Psoas muscle (tissue), 8 donors: ENCODE measurements around the gene NFE2L2. TPM values are rescaled to one million over a fixed set of nuclear protein-coding genes. Genes with fewer than 3 reads are reported as not detected.
"Not testable (repeated sequence)": the region's sequence is repeated elsewhere in the genome, so short reads cannot be mapped to it uniquely, and the experiment has no call there.

Source experiments
- ATAC-seq, 4 donors: fragments of 200-7000 bp; cut with Tn5 transposase; one replicate each; pipeline ENCODE4 v1.9.1; 2020; ENCODE audit warnings: moderate library complexity in 3 of 4, mild to moderate bottlenecking in 2 of 4
- DNase-seq, 2 donors: peaks; one replicate each; pipeline ENCODE4 v3.0.0-alpha.2; 2020
- H3K27ac ChIP-seq: fragments of 200-600 bp; one replicate; pipeline ENCODE4 v1.8.0; 2022
- H3K27me3 ChIP-seq, 3 donors: fragments of 200-600 bp in 1 of 3; one replicate each; pipeline versions ENCODE4 v1.6.1 to v1.8.0; 2013 to 2022; ENCODE audit warnings: low read length in 2 of 3, mild to moderate bottlenecking in 2 of 3, moderate library complexity in 1 of 3; ENCODE audit not compliant: insufficient read depth in 3 of 3
- H3K36me3 ChIP-seq, 2 donors: fragments of 200-600 bp in 1 of 2; one replicate each; pipeline versions ENCODE4 v1.6.1 to v1.8.0; 2013 to 2022; ENCODE audit warnings: low read depth in 1 of 2, mild to moderate bottlenecking in 1 of 2, moderate library complexity in 1 of 2; ENCODE audit not compliant: insufficient read depth in 1 of 2
- H3K4me1 ChIP-seq: fragments of 200-600 bp; one replicate; pipeline ENCODE4 v1.8.0; 2022
- H3K4me3 ChIP-seq: fragments of 200-600 bp; one replicate; pipeline ENCODE4 v1.8.0; 2022; ENCODE audit warnings: mild to moderate bottlenecking
- H3K9me3 ChIP-seq: fragments of 200-600 bp; one replicate; pipeline ENCODE4 v1.8.0; 2022
- CTCF ChIP-seq: fragments of 200-600 bp; IDR thresholded peaks from one replicate; pipeline ENCODE4 v1.8.0; 2022; ENCODE audit warnings: antibody characterized with exemption
- WGBS, 3 donors: extraction: QIAGEN DNeasy Blood & Tissue Kit; methylation state at CpG; one replicate each; pipeline versions ENCODE4 v1.1.6 to v1.1.7; 2013; 5-methylcytosine and 5-hydroxymethylcytosine counted together
- intact Hi-C, 2 donors: fragments of 100-400 bp; cut with DNase I; formaldehyde crosslinking; loops; one replicate each; pipeline versions ENCODE4 v1.11.0 to v1.14.2; 2022
- polyA plus RNA-seq, 3 donors: library from polyadenylated mRNA; stranded (reverse); fragments of 200-250 nt; gene quantifications; one replicate each; pipeline ENCODE4 v1.2.3, GENCODE V29; 2013
- total RNA-seq, 4 donors: library from RNA; stranded (reverse); fragmentation: NEBNext Ultra II Directional in 2 of 4; extraction: Animal tissue kit (Norgen Biotek cat#: 25700) in 2 of 4; gene quantifications; one replicate each; pipeline versions ENCODE4 v1.2.1 to v1.2.4, GENCODE V29; 2021 to 2023
- donor health status: healthy with polysubstance abuse.
- donor health status: DM: no; HTN: no; CAD: no; lungs with moderate emphysema.
- donor health status: Bipolar disorder and iron deficiency.
- donor health status: healthy.
- donor health status: DM: yes; HTN: yes; CAD: no.
- donor health status: DM: no; HTN: no; CAD: no.
- donor health status: DM: no; HTN: no; CAD: no.
- donor health status: DM: yes; HTN: yes; CAD: no.

NFE2L2 gene
- total and polyA plus RNA-seq, 7 donors, result 42.4 to 127 (median 56.6) TPM

- Histone ChIP-seq H3K9me3 (no peaks in the 10 kb centered on the region), H3K27me3 (no peaks in the 10 kb centered on the region), H3K27ac (no peak overlapping the region), H3K4me1 (peaks cover 27% of the 10 kb centered on the region), H3K36me3 (no peaks in the 10 kb centered on the region), H3K4me3 (no peak overlapping the region)
- intact Hi-C loops, result no loop called here
- no peak for TF ChIP-seq CTCF
- 64 to 88% (median 80%) methylated on average over 4 of the region's 4 CpGs for WGBS, 3 donors
- peak in 3 of 4 donors; percentile 37 to 53 (median 43) for ATAC-seq
- DNase-seq, result no peak
Measured at GRCh38 chr2:177270531-177270930, 6.0 kb upstream of the NFE2L2 start.

- Histone ChIP-seq H3K9me3 (no peaks in the 10 kb centered on the region), H3K27ac (no peak overlapping the region), H3K4me1 (peaks cover 17% of the 10 kb centered on the region), H3K4me3 (no peak overlapping the region), H3K36me3 (no peaks in the 10 kb centered on the region), H3K27me3 (no peaks in the 10 kb centered on the region)
- ATAC-seq (no peak), DNase-seq (no peak)
- 97 to 98% (median 97%) methylated on average over 7 of the region's 7 CpGs for WGBS, 3 donors
- intact Hi-C loops, result loop anchor here (5.0 to 10.0 kb wide), 3 partner anchors 58 to 148 kb away; no protein-coding TSS in a partner anchor
- TF ChIP-seq CTCF, result no peak
Measured at GRCh38 chr2:177268901-177269300, 4.4 kb upstream of the NFE2L2 start.

GRCh38 chr2:177268187-177268871 is 3.8 kb upstream of the NFE2L2 start:
- WGBS, 3 donors, result 90 to 97% (median 95%) methylated on average over 8 of the region's 8 CpGs
- Histone ChIP-seq H3K4me3 (no peak overlapping the region), H3K36me3 (no peaks in the 10 kb centered on the region), H3K9me3 (no peaks in the 10 kb centered on the region), H3K4me1 (peaks cover 16% of the 10 kb centered on the region), H3K27ac (no peak overlapping the region), H3K27me3 (no peaks in the 10 kb centered on the region)
- intact Hi-C loops, result loop anchor here (5.0 to 10.0 kb wide), 3 partner anchors 59 to 149 kb away; no protein-coding TSS in a partner anchor
- no peak for TF ChIP-seq CTCF
- ATAC-seq (no peak), DNase-seq (no peak)

GRCh38 chr2:177266955-177267354 is 2.4 kb upstream of the NFE2L2 start:
- not testable (repeated sequence) for DNase-seq, H3K27me3 ChIP-seq, H3K36me3 ChIP-seq, H3K4me3 ChIP-seq, H3K27ac ChIP-seq, ATAC-seq, H3K9me3 ChIP-seq
- intact Hi-C loops, result loop anchor here (5.0 to 10.0 kb wide), 3 partner anchors 60 to 150 kb away; no protein-coding TSS in a partner anchor
- WGBS, 3 donors, result 89 to 93% (median 91%) methylated on average over 8 of the region's 8 CpGs
- H3K4me1 ChIP-seq, result peaks cover 16% of the 10 kb centered on the region

- Histone ChIP-seq H3K4me3 (peak overlapping the region; percentile 86), H3K4me1 (peaks cover 24% of the 10 kb centered on the region), H3K27me3 (no peaks in the 10 kb centered on the region), H3K36me3 (no peaks in the 10 kb centered on the region), H3K9me3 (no peaks in the 10 kb centered on the region), H3K27ac (peak overlapping the region; percentile 99)
- TF ChIP-seq CTCF, result no peak
- WGBS, 3 donors, result 11 to 42% (median 26%) methylated on average over 4 of the region's 4 CpGs
- intact Hi-C loops, result loop anchor here (5.0 to 10.0 kb wide), 3 partner anchors 61 to 151 kb away; no protein-coding TSS in a partner anchor
- no peak for DNase-seq
- ATAC-seq, result no peak
Measured at GRCh38 chr2:177265824-177266817, 1.6 kb upstream of the NFE2L2 start.
